H9 (cell line): ENCODE results near the gene ZNF280D. TPM values are rescaled to one million over a fixed set of nuclear protein-coding genes. Genes with fewer than 3 reads are reported as not detected.

Experiments
- DNase-seq: peaks from one replicate; pipeline ENCODE4 v3.0.0-alpha.2; 2017
- H2AFZ ChIP-seq: one replicate; pipeline ENCODE4 v1.6.1; 2013; ENCODE audit warnings: mild to moderate bottlenecking, low read length, control low read depth, moderate library complexity
- H2AK5ac ChIP-seq: 2 replicates; pipeline ENCODE4 v1.6.1; 2013; ENCODE audit warnings: low read length, control low read depth, mixed read lengths; ENCODE audit not compliant: insufficient read length
- H2BK120ac ChIP-seq: one replicate; pipeline ENCODE4 v1.6.1; 2013; ENCODE audit warnings: low read depth, mild to moderate bottlenecking, low read length, control low read depth, inconsistent platforms; ENCODE audit not compliant: poor library complexity, severe bottlenecking
- H2BK12ac ChIP-seq: 2 replicates; pipeline ENCODE4 v1.6.1; 2013; ENCODE audit warnings: low read length, control low read depth, mixed read lengths, low read depth; ENCODE audit not compliant: insufficient read length
- H2BK15ac ChIP-seq: 2 replicates; pipeline ENCODE4 v1.6.1; 2013; ENCODE audit warnings: low read depth, low read length, control low read depth
- H2BK20ac ChIP-seq: one replicate; pipeline ENCODE4 v1.6.1; 2013; ENCODE audit warnings: low read depth, mild to moderate bottlenecking, low read length, control low read depth, inconsistent platforms; ENCODE audit not compliant: poor library complexity, severe bottlenecking
- H2BK5ac ChIP-seq: 2 replicates; pipeline ENCODE4 v1.6.1; 2013; ENCODE audit warnings: low read length, control low read depth, mixed read lengths; ENCODE audit not compliant: insufficient read length
- H3K14ac ChIP-seq: 2 replicates; pipeline ENCODE4 v1.6.1; 2013; ENCODE audit warnings: low read length, control low read depth; ENCODE audit not compliant: insufficient read depth
- H3K18ac ChIP-seq: 2 replicates; pipeline ENCODE4 v1.6.1; 2013; ENCODE audit warnings: low read depth, mild to moderate bottlenecking, mixed read lengths, low read length, control low read depth; ENCODE audit not compliant: insufficient read length
- H3K23ac ChIP-seq: 2 replicates; pipeline ENCODE4 v1.6.1; 2013; ENCODE audit warnings: low read length, control low read depth, mixed read lengths, low read depth; ENCODE audit not compliant: insufficient read length
- H3K23me2 ChIP-seq: 2 replicates; pipeline ENCODE4 v1.6.1; 2013; ENCODE audit warnings: low read depth, mild to moderate bottlenecking, mixed read lengths, low read length, control low read depth; ENCODE audit not compliant: insufficient read length, poor library complexity, severe bottlenecking
- H3K27ac ChIP-seq: 2 replicates; pipeline ENCODE4 v1.5.1; 2013; ENCODE audit warnings: low read length, control low read depth, mixed read lengths, low read depth; ENCODE audit not compliant: insufficient read length
- H3K27me3 ChIP-seq: 2 replicates; pipeline ENCODE4 v1.6.1; 2013; ENCODE audit warnings: low read length, control low read depth, inconsistent platforms; ENCODE audit not compliant: insufficient read depth
- H3K4ac ChIP-seq: 2 replicates; pipeline ENCODE4 v1.6.1; 2013; ENCODE audit warnings: low read depth, mild to moderate bottlenecking, control low read depth, inconsistent platforms, low read length, moderate library complexity
- H3K4me1 ChIP-seq: 2 replicates; pipeline ENCODE4 v1.6.1; 2013; ENCODE audit warnings: low read length, control low read depth, inconsistent platforms; ENCODE audit not compliant: insufficient read depth
- H3K4me2 ChIP-seq: 2 replicates; pipeline ENCODE4 v1.6.1; 2013; ENCODE audit warnings: low read length, control low read depth, mixed read lengths; ENCODE audit not compliant: insufficient read length, insufficient read depth
- H3K56ac ChIP-seq: 2 replicates; pipeline ENCODE4 v1.6.1; 2013; ENCODE audit warnings: low read depth, mild to moderate bottlenecking, mixed read lengths, low read length, control low read depth; ENCODE audit not compliant: insufficient read length
- H3K79me1 ChIP-seq: 2 replicates; pipeline ENCODE4 v1.6.1; 2013; ENCODE audit warnings: low read depth, mild to moderate bottlenecking, moderate library complexity, low read length, control low read depth, inconsistent platforms; ENCODE audit not compliant: insufficient read depth, poor library complexity, severe bottlenecking
- H3K79me2 ChIP-seq: 2 replicates; pipeline ENCODE4 v1.6.1; 2013; ENCODE audit warnings: low read length, control low read depth, inconsistent platforms; ENCODE audit not compliant: insufficient read depth
- H3K9ac ChIP-seq: 2 replicates; pipeline ENCODE4 v1.6.1; 2013; ENCODE audit warnings: low read length, control low read depth, mixed read lengths; ENCODE audit not compliant: insufficient read length; ENCODE audit errors: extremely low read depth
- H3K9me3 ChIP-seq: one replicate; pipeline ENCODE4 v1.6.1; 2013; ENCODE audit warnings: low read depth, low read length, inconsistent platforms; ENCODE audit not compliant: control insufficient read depth
- H3T11ph ChIP-seq: one replicate; pipeline ENCODE4 v1.6.1; 2013; ENCODE audit warnings: mild to moderate bottlenecking, low read length, control low read depth, inconsistent platforms
- H4K20me1 ChIP-seq: one replicate; pipeline ENCODE4 v1.6.1; 2013; ENCODE audit not compliant: control insufficient read depth, insufficient read length, insufficient read depth
- H4K5ac ChIP-seq: 2 replicates; pipeline ENCODE4 v1.6.1; 2013; ENCODE audit warnings: low read depth, mild to moderate bottlenecking, mixed read lengths, low read length, control low read depth; ENCODE audit not compliant: insufficient read length
- H4K8ac ChIP-seq: replicated peaks from 2 replicates; pipeline ENCODE4 v1.6.1; 2013; ENCODE audit warnings: low read length, control low read depth, mixed read lengths, low read depth; ENCODE audit not compliant: insufficient read length
- H4K91ac ChIP-seq: 2 replicates; pipeline ENCODE4 v1.6.1; 2013; ENCODE audit warnings: low read depth, mild to moderate bottlenecking, moderate library complexity, mixed read lengths, low read length, control low read depth; ENCODE audit not compliant: insufficient read length
- H3K27ac Mint-ChIP-seq, 3 experiments: 2 replicates in 2 of 3; 3 replicates in 1 of 3; pipeline ENCODE4 v1.8.0; 2020 to 2021; ENCODE audit warnings: mixed read lengths in 3 of 3, mild to moderate bottlenecking in 1 of 3, moderate library complexity in 1 of 3
- H3K27me3 Mint-ChIP-seq: 2 replicates; pipeline ENCODE4 v1.8.0; 2021; ENCODE audit warnings: low read depth, mild to moderate bottlenecking, moderate library complexity, mixed read lengths
- H3K36me3 Mint-ChIP-seq, 3 experiments: 2 replicates in 2 of 3; 3 replicates in 1 of 3; pipeline ENCODE4 v1.8.0; 2020 to 2021; ENCODE audit warnings: low read depth in 3 of 3, mixed read lengths in 3 of 3; ENCODE audit not compliant: insufficient read depth in 1 of 3
- H3K4me1 Mint-ChIP-seq, 2 experiments: 2 replicates each; pipeline ENCODE4 v1.8.0; 2020; ENCODE audit warnings: mixed read lengths in 2 of 2
- H3K4me3 Mint-ChIP-seq, 2 experiments: 2 replicates in 1 of 2; 3 replicates in 1 of 2; pipeline ENCODE4 v1.8.0; 2020 to 2021; ENCODE audit warnings: mild to moderate bottlenecking in 2 of 2, mixed read lengths in 2 of 2, moderate library complexity in 1 of 2
- H3K9me3 Mint-ChIP-seq, 2 experiments: 2 replicates in 1 of 2; 3 replicates in 1 of 2; pipeline ENCODE4 v1.8.0; 2020; ENCODE audit warnings: mild to moderate bottlenecking in 2 of 2, mixed read lengths in 2 of 2, moderate library complexity in 1 of 2
- CTCF ChIP-seq: fragments of 200-600 bp; sonication (generic); conservative IDR thresholded peaks from 3 replicates; pipeline ENCODE4 v1.8.0; 2021; ENCODE audit warnings: antibody characterized with exemption, mild to moderate bottlenecking
- WGBS: extraction: QIAGEN DNeasy Blood & Tissue Kit; methylation state at CpG from one replicate; pipeline ENCODE4 v1.1.7; 2013; ENCODE audit warnings: missing lambda C conversion rate, low lambda C conversion rate, mixed read lengths; ENCODE audit not compliant: insufficient read length; ENCODE audit errors: extremely low coverage; 5-methylcytosine and 5-hydroxymethylcytosine counted together
- total RNA-seq: library from RNA; stranded (reverse); gene quantifications from 2 replicates; pipeline ENCODE4 v1.2.1, GENCODE V29; 2021

ZNF280D gene
- total RNA-seq, 1 experiment from 2014 or later: 5.7 TPM

GRCh38 chr15:56602253-56602652 is 131.1 kb downstream of the ZNF280D start:
- Histone ChIP-seq H3K9ac (no peak overlapping the region), H2BK20ac (no peak overlapping the region), H3K23me2 (no peaks in the 10 kb centered on the region), H3K18ac (no peak overlapping the region), H3K4me2 (no peak overlapping the region), H4K8ac (no peak overlapping the region), H3K4ac (no peak overlapping the region), H2BK12ac (no peak overlapping the region), H3K79me1 (no peaks in the 10 kb centered on the region), H3K4me1 (no peaks in the 10 kb centered on the region), H2AFZ (no peak overlapping the region), H3K56ac (no peak overlapping the region), H3K79me2 (no peaks in the 10 kb centered on the region), H2BK120ac (no peak overlapping the region), H4K20me1 (no peaks in the 10 kb centered on the region), H4K91ac (no peak overlapping the region), H3K14ac (no peak overlapping the region), H2BK5ac (no peak overlapping the region), H3K27me3 (no peaks in the 10 kb centered on the region), H2AK5ac (no peak overlapping the region), H3K23ac (no peak overlapping the region), H2BK15ac (no peak overlapping the region), H3K9me3 (no peaks in the 10 kb centered on the region), H3K27ac (no peak overlapping the region), H4K5ac (no peak overlapping the region), H3T11ph (no peak overlapping the region)
- H3K27ac Mint-ChIP-seq: no peak overlapping the region
- no CpG with 5 or more reads among the region's 2 CpGs for WGBS
- no peaks in the 10 kb centered on the region for H3K27me3 Mint-ChIP-seq
- peaks cover 21 to 24% of the 10 kb centered on the region in 2 experiments for H3K9me3 Mint-ChIP-seq
- DNase-seq: no peak
- peaks cover 3 to 10% (median 7%) of the 10 kb centered on the region in 3 experiments; a peak in 6 of 7 replicates for H3K36me3 Mint-ChIP-seq
- no peak overlapping the region for H3K4me3 Mint-ChIP-seq
- no peak for TF ChIP-seq CTCF
- H3K4me1 Mint-ChIP-seq: no peaks in the 10 kb centered on the region
